NCI-H774 (cell line): ENCODE results near the gene MAPK1.
"Not testable (repeated sequence)": the region's sequence is repeated elsewhere in the genome, so short reads cannot be mapped to it uniquely, and the experiment has no call there.

Experiments used
- DNase-seq: peaks from one replicate; lab custom pipeline; 2025; lab: John Stamatoyannopoulos, UW

MAPK1 gene

GRCh38 chr22:21818487-21819182 lies 48.8 kb downstream of the MAPK1 start:
- DNase-seq = no peak

- not testable (repeated sequence) for DNase-seq
Observed at GRCh38 chr22:21817497-21817853, 50.0 kb downstream of the MAPK1 start.

- no peak for DNase-seq
Observed at GRCh38 chr22:21816787-21817496, 50.5 kb downstream of the MAPK1 start.

- no peak for DNase-seq
Observed at GRCh38 chr22:21816472-21816786, 51.0 kb downstream of the MAPK1 start.

- no peak for DNase-seq
Observed at GRCh38 chr22:21815958-21816357, 51.5 kb downstream of the MAPK1 start.

GRCh38 chr22:21815357-21815756 lies 52.1 kb downstream of the MAPK1 start:
- no peak for DNase-seq

- DNase-seq = no peak
Observed at GRCh38 chr22:21811982-21812381, 55.5 kb downstream of the MAPK1 start.

- no peak for DNase-seq
Observed at GRCh38 chr22:21807544-21808529, 59.6 kb downstream of the MAPK1 start.

GRCh38 chr22:21805325-21805724 lies 62.1 kb downstream of the MAPK1 start:
- not testable (repeated sequence) for DNase-seq

GRCh38 chr22:21803811-21804249 lies 63.6 kb downstream of the MAPK1 start:
- DNase-seq = no peak

GRCh38 chr22:21802673-21803072 lies 64.8 kb downstream of the MAPK1 start:
- DNase-seq = no peak

GRCh38 chr22:21802056-21802455 lies 65.4 kb downstream of the MAPK1 start:
- DNase-seq = no peak

- DNase-seq = not testable (repeated sequence)
Observed at GRCh38 chr22:21801304-21801644, 66.2 kb downstream of the MAPK1 start.

GRCh38 chr22:21800552-21801303 lies 66.7 kb downstream of the MAPK1 start:
- no peak for DNase-seq

GRCh38 chr22:21797444-21798221 lies 69.8 kb downstream of the MAPK1 start:
- no peak for DNase-seq

- DNase-seq = no peak
Observed at GRCh38 chr22:21796863-21797262, 70.6 kb downstream of the MAPK1 start.

- no peak for DNase-seq
Observed at GRCh38 chr22:21796231-21796630, 71.2 kb downstream of the MAPK1 start.

GRCh38 chr22:21793716-21794115 lies 73.7 kb downstream of the MAPK1 start:
- not testable (repeated sequence) for DNase-seq

GRCh38 chr22:21791635-21792625 lies 75.5 kb downstream of the MAPK1 start:
- no peak for DNase-seq
